NCI-H146 treated with DMSO at 0.1 percent for 48 hours (cell line): Measurements from ENCODE around the gene BAG5.
A peak's percentile ranks its signal among the peaks of the same experiment; 100 is the strongest.

Experiments
- DNase-seq: peaks from one replicate; lab custom pipeline; 2025; ENCODE audit not compliant: unreplicated experiment; lab: John Stamatoyannopoulos, UW

The BAG5 gene

GRCh38 chr14:103568952-103569351 is 6.5 kb upstream of the BAG5 start:
- DNase-seq: peak; percentile 98

DNA sequence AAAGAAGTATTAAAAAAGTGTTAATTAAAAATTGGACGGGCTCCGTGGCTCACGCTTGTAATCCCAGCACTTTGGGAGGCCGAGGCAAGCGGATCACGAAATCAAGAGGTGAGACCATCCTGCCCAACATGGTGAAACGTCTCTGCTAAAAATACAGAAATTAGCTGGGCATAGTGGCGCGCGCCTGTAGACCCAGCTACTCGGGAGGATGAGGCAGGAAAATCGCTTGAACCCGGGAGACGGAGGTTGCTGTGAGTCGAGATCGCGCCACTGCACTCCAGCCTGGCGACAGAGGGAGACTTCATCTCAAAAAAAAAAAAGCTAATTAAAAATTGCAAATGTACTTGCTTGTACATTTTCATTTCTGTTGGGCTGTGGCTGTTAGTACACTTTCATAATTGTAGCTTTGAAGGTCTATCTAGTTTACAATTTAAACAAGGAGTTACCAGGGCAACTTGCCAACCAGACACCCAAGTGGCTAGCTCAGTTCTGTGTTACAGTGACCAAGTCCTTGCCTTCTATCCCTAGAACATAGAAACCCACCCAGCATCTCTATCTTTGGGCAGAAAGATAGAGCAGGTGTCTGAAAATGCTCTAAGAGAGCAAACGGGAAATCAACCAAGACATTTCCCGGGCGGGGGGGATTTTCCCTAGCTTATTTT is 1.5 kb upstream of the BAG5 start:
- DNase-seq: no peak

GRCh38 chr14:103563226-103563620 is 766 bp upstream of the BAG5 start:
- no peak for DNase-seq

- DNase-seq: no peak
Measured at GRCh38 chr14:103562179-103562428, 353 bp downstream of the BAG5 start.

GRCh38 chr14:103561381-103562178 is 877 bp downstream of the BAG5 start:
- peak; percentile 44 for DNase-seq

DNA sequence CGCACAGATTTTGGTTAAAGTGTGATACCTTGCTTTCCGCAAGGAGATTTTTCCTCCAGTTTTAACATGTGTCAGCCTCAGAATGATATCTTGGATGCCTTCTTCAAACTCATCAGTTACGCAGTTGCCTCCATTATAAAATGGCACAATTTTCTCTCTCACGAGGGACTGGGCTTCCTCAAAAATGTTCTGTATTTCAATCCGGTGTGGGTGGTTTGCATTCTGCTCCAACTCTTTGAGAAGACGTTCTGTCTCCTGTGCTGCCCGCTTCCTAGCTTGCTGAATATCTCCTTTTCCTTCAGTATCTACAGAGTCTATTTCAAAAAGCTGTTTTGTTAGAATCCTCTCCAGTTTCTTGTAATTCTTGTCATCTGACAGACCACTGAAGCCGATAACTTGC is 1.8 kb downstream of the BAG5 start:
- no peak for DNase-seq

GRCh38 chr14:103559766-103560165 is 2.7 kb downstream of the BAG5 start:
- DNase-seq: no peak

DNA sequence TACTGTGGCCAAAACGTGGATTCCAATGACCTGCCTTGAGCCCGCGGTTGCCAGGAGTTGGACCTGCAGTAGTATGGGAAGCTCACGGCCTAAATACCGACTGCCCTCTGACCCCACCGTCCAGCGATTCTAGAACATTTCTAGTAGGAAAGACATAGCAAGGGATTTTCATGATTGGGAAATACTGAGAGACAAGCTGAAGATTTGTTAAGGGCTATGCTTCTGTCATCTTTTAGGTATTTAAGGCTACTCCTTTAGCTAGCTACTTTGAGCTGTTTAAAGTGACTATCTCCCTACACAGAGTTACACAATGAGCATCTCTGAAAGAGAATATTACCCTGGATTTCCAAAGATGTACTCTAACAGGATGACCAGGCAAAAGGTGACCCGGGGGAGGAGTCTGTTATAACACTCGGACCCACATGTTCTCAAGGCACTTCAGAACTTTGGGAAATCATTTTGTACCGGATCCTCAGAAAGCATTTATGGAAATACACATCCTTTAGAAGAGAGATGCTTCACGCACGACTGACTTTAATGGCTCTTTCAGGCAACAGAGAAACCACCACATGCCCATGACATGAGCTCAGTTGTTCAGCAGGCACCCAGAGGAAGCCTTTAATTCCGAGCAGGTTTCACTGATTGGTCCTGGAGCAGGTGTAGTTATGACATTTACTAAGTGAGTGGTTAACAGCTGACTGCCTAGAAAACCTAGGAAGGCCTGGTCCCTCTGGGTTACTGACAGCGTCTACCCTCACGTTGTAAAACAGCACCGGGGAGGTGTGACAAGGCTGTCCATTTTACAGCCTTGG is 4.2 kb downstream of the BAG5 start:
- no peak for DNase-seq

GRCh38 chr14:103556946-103557758 is 5.3 kb downstream of the BAG5 start:
- DNase-seq: no peak

- no peak for DNase-seq
Measured at GRCh38 chr14:103555559-103556337, 6.7 kb downstream of the BAG5 start.

DNA sequence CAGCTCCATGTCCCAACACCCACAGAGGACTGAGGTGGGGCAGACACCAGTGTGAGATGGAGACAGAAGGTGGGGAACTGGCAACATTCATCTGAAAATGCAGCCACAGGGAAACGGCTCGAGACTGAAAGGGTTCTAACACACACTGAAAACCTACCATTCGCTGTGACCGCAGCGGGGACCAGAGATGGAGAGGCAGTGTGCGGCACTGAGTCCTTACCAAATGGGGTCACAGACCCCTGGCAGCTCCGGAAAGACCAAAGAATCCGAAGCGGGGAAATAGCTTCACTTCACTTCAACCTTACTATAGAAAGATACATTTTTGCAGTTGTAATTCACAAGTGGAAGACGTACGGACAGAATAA is 9.6 kb downstream of the BAG5 start:
- DNase-seq: no peak

DNA sequence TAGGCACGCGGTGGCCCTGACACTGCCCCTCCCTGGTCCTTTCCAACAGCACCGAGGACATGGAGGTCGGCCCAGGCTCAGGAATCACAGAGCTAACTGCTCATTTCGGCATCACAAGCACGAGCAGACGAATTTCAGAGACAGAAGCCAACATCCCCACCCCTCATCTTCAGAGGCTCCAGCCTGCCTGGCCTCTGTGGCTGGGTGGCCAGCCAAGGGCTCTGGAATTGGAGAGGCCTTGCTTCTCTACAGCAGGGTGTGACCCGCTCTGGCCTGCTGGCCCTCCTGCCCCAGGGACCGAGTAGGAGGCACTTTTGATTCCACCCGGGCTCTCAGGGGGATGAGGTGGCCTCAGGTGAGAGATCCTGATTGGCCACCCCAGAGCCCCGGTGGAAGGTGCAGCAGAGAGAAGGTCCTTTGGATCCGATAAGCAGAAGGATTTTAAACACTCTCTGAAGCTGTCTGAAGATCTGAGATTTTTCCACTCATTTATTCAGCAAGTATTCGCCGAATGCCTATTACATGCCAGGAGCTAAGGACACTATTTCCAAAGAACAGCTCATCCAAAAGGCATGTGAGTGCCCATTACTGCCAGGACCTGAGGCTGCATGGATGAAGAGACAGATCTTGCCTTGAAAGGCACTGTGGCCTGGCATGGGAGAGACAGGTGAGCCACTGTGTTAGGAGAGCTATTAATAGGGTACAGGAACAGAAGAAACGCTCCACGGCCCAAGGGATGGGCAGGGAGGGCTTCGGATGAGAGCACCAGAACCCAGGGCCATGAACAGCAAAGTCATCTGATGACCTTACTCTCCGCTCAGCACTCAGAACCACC is 10.2 kb downstream of the BAG5 start:
- DNase-seq: no peak

- DNase-seq: no peak
Measured at GRCh38 chr14:103551338-103551762, 11.1 kb downstream of the BAG5 start.

DNA sequence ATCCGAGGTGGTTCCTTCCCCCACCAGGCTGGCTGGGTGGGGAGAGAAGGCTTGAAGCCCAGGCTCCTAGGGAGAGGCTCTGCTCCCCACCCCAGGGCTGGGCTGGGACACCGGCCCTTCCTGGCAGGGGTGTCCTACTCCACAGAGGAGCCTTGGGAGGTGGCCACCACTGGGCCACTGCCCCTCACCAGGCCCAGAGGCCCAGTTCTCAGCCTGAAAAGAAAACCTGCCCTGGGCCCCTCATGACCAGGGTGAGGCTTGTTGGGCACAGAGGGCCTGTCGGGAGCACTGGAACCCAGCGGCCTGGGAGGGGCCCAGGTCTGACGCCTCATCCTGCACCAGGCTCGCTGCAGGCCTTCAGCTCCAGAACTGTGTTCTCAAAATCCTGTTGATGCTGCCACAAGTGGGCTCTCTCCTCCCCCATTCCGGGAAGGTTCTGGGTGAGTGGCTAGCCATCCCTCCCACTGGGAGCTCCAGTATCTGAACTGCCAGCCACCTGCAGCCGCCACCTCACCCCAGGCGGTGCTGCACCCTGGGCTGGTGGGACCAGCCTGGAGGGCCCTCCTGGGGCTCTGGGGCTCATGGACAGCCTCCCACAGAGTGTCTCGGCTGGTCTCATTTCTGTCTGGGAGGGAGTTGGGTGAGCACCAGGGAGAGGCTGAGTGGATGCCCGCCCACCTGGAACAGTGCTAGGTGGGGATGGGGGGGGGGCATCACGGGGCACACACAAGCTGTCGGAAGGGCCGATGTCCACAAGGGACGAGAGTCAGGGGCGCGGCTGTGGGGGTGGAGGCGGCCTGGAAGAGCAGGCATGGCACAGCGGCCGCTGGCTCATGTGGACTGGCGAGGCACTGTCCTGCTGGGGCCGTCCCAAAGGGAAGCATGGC is 11.8 kb downstream of the BAG5 start:
- peak; percentile 20 for DNase-seq

- no peak for DNase-seq
Measured at GRCh38 chr14:103549361-103550311, 12.8 kb downstream of the BAG5 start.

- no peak for DNase-seq
Measured at GRCh38 chr14:103548463-103549351, 13.8 kb downstream of the BAG5 start.
